Measurements from ENCODE around the gene NFE2L1. TPM values are rescaled to one million over a fixed set of nuclear protein-coding genes. Genes with fewer than 3 reads are reported as not detected.

The NFE2L1 gene
- total and polyA plus RNA-seq, 9 of the 15 experiments (the other 6 are each of a cell fraction or from before 2014, with no cell fraction given) = 2.0 to 68.6 (median 39.7) TPM

DNA sequence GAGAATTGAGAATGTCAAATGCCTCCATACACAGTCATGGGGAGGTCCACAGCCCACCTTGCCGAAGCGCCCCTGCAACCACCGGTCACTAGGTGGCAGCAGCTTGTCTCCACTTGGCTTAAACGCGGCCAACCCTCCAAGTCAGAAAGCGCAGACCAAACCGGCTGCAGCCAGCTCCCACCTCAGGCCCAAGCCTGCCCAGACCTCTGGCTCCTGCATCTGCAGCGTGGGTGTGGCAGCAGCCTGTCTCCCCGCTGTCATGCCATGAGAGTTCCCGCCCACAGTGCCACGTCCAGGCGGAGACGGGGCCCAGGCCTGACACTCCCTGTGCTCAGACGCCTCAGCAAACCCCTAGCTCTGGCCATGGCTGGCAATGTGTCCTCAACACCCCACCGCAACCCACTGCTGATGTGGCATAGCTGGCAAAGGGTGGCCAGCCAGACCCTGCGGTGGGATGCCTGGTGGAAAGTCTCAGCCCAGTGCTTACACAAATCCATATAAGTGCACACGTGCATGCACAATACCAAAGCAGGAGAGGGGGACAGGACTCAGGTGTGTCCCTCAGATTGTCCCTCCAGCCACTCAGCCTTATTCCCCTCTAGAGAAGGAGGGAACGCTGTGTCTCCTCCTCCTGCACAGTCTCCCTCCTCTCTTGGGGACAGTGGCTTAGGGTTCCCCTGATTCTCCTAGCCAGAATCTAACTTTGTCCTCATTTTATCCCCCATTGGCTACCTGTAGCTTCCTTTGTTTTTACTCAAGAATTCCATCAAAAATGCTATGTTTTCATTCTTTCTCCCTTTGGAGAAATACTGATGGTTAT is 21.4 kb upstream of the NFE2L1 start (continued):
- TF ChIP-seq, protein P1, sequence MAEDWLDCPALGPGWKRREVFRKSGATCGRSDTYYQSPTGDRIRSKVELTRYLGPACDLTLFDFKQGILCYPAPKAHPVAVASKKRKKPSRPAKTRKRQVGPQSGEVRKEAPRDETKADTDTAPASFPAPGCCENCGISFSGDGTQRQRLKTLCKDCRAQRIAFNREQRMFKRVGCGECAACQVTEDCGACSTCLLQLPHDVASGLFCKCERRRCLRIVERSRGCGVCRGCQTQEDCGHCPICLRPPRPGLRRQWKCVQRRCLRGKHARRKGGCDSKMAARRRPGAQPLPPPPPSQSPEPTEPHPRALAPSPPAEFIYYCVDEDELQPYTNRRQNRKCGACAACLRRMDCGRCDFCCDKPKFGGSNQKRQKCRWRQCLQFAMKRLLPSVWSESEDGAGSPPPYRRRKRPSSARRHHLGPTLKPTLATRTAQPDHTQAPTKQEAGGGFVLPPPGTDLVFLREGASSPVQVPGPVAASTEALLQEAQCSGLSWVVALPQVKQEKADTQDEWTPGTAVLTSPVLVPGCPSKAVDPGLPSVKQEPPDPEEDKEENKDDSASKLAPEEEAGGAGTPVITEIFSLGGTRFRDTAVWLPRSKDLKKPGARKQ (CRISPR knock-in tag; IDR thresholded peaks at IDR 0.05) = no peak
- TF ChIP-seq PCBP2 (IDR thresholded peaks at IDR 0.05; ENCODE audit: low read depth, low read length, poor library complexity, severe bottlenecking) (no peak), ZKSCAN8 (CRISPR knock-in tag; IDR thresholded peaks at IDR 0.05) (no peak), ZNF175 (CRISPR knock-in tag; IDR thresholded peaks at IDR 0.05; ENCODE audit: low read depth) (no peak), TAL1 (IDR thresholded peaks at IDR 0.05) (no peak), HLTF (IDR thresholded peaks at IDR 0.05) (no peak), BACH1 (tag; IDR thresholded peaks at IDR 0.05) (no peak), POLR3G (IDR thresholded peaks at IDR 0.05; ENCODE audit: extremely low read depth, insufficient read length, insufficient replicate concordance) (no peak), HDAC2 (IDR thresholded peaks at IDR 0.05) (0 out of 2 replicates have a peak, but pooled peaks have one; percentile 15), ILK (tag; IDR thresholded peaks at IDR 0.05; ENCODE audit: borderline replicate concordance, low read depth) (no peak)
- TF ChIP-seq, protein P2, sequence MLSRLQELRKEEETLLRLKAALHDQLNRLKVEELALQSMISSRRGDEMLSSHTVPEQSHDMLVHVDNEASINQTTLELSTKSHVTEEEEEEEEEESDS (CRISPR knock-in tag; IDR thresholded peaks at IDR 0.05) = no peak
- TF ChIP-seq, protein P3, sequence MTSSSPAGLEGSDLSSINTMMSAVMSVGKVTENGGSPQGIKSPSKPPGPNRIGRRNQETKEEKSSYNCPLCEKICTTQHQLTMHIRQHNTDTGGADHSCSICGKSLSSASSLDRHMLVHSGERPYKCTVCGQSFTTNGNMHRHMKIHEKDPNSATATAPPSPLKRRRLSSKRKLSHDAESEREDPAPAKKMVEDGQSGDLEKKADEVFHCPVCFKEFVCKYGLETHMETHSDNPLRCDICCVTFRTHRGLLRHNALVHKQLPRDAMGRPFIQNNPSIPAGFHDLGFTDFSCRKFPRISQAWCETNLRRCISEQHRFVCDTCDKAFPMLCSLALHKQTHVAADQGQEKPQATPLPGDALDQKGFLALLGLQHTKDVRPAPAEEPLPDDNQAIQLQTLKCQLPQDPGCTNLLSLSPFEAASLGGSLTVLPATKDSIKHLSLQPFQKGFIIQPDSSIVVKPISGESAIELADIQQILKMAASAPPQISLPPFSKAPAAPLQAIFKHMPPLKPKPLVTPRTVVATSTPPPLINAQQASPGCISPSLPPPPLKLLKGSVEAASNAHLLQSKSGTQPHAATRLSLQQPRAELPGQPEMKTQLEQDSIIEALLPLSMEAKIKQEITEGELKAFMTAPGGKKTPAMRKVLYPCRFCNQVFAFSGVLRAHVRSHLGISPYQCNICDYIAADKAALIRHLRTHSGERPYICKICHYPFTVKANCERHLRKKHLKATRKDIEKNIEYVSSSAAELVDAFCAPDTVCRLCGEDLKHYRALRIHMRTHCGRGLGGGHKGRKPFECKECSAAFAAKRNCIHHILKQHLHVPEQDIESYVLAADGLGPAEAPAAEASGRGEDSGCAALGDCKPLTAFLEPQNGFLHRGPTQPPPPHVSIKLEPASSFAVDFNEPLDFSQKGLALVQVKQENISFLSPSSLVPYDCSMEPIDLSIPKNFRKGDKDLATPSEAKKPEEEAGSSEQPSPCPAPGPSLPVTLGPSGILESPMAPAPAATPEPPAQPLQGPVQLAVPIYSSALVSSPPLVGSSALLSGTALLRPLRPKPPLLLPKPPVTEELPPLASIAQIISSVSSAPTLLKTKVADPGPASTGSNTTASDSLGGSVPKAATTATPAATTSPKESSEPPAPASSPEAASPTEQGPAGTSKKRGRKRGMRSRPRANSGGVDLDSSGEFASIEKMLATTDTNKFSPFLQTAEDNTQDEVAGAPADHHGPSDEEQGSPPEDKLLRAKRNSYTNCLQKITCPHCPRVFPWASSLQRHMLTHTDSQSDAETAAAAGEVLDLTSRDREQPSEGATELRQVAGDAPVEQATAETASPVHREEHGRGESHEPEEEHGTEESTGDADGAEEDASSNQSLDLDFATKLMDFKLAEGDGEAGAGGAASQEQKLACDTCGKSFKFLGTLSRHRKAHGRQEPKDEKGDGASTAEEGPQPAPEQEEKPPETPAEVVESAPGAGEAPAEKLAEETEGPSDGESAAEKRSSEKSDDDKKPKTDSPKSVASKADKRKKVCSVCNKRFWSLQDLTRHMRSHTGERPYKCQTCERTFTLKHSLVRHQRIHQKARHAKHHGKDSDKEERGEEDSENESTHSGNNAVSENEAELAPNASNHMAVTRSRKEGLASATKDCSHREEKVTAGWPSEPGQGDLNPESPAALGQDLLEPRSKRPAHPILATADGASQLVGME (CRISPR knock-in tag; IDR thresholded peaks at IDR 0.05) = no peak
- TF ChIP-seq, protein P4, sequence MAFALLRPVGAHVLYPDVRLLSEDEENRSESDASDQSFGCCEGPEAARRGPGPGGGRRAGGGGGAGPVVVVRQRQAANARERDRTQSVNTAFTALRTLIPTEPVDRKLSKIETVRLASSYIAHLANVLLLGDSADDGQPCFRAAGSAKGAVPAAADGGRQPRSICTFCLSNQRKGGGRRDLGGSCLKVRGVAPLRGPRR (CRISPR knock-in tag; IDR thresholded peaks at IDR 0.05) = no peak
- TF ChIP-seq, protein P5, sequence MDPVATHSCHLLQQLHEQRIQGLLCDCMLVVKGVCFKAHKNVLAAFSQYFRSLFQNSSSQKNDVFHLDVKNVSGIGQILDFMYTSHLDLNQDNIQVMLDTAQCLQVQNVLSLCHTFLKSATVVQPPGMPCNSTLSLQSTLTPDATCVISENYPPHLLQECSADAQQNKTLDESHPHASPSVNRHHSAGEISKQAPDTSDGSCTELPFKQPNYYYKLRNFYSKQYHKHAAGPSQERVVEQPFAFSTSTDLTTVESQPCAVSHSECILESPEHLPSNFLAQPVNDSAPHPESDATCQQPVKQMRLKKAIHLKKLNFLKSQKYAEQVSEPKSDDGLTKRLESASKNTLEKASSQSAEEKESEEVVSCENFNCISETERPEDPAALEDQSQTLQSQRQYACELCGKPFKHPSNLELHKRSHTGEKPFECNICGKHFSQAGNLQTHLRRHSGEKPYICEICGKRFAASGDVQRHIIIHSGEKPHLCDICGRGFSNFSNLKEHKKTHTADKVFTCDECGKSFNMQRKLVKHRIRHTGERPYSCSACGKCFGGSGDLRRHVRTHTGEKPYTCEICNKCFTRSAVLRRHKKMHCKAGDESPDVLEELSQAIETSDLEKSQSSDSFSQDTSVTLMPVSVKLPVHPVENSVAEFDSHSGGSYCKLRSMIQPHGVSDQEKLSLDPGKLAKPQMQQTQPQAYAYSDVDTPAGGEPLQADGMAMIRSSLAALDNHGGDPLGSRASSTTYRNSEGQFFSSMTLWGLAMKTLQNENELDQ (CRISPR knock-in tag; IDR thresholded peaks at IDR 0.05; ENCODE audit: borderline replicate concordance) = no peak
- TF ChIP-seq, protein P6, sequence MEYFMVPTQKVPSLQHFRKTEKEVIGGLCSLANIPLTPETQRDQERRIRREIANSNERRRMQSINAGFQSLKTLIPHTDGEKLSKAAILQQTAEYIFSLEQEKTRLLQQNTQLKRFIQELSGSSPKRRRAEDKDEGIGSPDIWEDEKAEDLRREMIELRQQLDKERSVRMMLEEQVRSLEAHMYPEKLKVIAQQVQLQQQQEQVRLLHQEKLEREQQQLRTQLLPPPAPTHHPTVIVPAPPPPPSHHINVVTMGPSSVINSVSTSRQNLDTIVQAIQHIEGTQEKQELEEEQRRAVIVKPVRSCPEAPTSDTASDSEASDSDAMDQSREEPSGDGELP (CRISPR knock-in tag; IDR thresholded peaks at IDR 0.05; ENCODE audit: borderline replicate concordance) = peak; percentile 77; the same call in 1 of the 2 replicates
